Activated T-cell treated with anti-CD3 and anti-CD28 coated beads, Interleukin-2, amount 50 U/mL, for 72 hours (primary cell): ENCODE results near the gene RTL9. TPM values are rescaled to one million over a fixed set of nuclear protein-coding genes. Genes with fewer than 3 reads are reported as not detected.

ENCODE experiments used
- ATAC-seq, 2 donors: fragments of 150-1000 bp; cut with Tn5 transposase; replicated peaks in 1 of 2; 2 replicates each; pipeline ENCODE4 v1.10.0; 2021; ENCODE audit warnings: moderate library complexity in 2 of 2, mild to moderate bottlenecking in 1 of 2
- DNase-seq, 2 donors: peaks; one replicate each; pipeline ENCODE4 v3.0.0; 2021 to 2022; ENCODE audit warnings: mixed read lengths in 1 of 2
- H3K27ac Mint-ChIP-seq: one replicate; pipeline ENCODE4 v1.8.0; 2022; ENCODE audit warnings: mild to moderate bottlenecking, moderate library complexity, mixed read lengths
- H3K27me3 Mint-ChIP-seq: one replicate; pipeline ENCODE4 v1.8.0; 2022; ENCODE audit warnings: low read depth, mixed read lengths
- H3K36me3 Mint-ChIP-seq, 2 donors: one replicate each; pipeline ENCODE4 v1.8.0; 2022; ENCODE audit warnings: mixed read lengths in 2 of 2, mild to moderate bottlenecking in 1 of 2; ENCODE audit not compliant: insufficient read depth in 2 of 2
- H3K4me1 Mint-ChIP-seq: one replicate; pipeline ENCODE4 v1.8.0; 2022; ENCODE audit warnings: low read depth, mixed read lengths
- H3K4me3 Mint-ChIP-seq, 2 donors: one replicate each; pipeline ENCODE4 v1.8.0; 2022; ENCODE audit warnings: mild to moderate bottlenecking in 2 of 2, mixed read lengths in 2 of 2, moderate library complexity in 2 of 2
- H3K9me3 Mint-ChIP-seq, 2 donors: one replicate each; pipeline ENCODE4 v1.8.0; 2022; ENCODE audit warnings: mixed read lengths in 2 of 2
- total RNA-seq, 2 donors: library from RNA; stranded (reverse); gene quantifications; one replicate each; pipeline ENCODE4 v1.2.3, GENCODE V29; 2022

RTL9 gene
- total RNA-seq, result under 1 TPM; 0.07 to 0.14 TPM

GRCh38 chrX:110358548-110358947 is at the start of gene RTL9:
Gene RTL9 (plus strand): TSS chrX:110358848. CDS start chrX:110450618, 91,770 bp downstream.
- peaks cover 15% of the 10 kb centered on the region for H3K27me3 Mint-ChIP-seq
- no peaks in the 10 kb centered on the region for H3K9me3 Mint-ChIP-seq
- no peak for DNase-seq

GRCh38 chrX:110310000-110310790 is 48.5 kb upstream of the RTL9 start:
- no peaks in the 10 kb centered on the region for H3K27me3 Mint-ChIP-seq
- H3K4me1 Mint-ChIP-seq, result peaks cover 49% of the 10 kb centered on the region
- peak overlapping the region; percentile 45 for H3K27ac Mint-ChIP-seq
- peak in 1 of 2 donors; percentile 13 for ATAC-seq
- peak overlapping the region in 1 of 2 donors; percentile 62 for H3K4me3 Mint-ChIP-seq
- H3K36me3 Mint-ChIP-seq, result no peaks in the 10 kb centered on the region
- H3K9me3 Mint-ChIP-seq, result no peaks in the 10 kb centered on the region
- no peak for DNase-seq

More at GRCh38 chrX:110358548-110358947, at the start of gene RTL9:
- no peak for ATAC-seq
- Mint-ChIP-seq H3K36me3 (no peaks in the 10 kb centered on the region), H3K27ac (no peak within 1 kb of the TSS), H3K4me1 (no peaks in the 10 kb centered on the region), H3K4me3 (no peak within 1 kb of the TSS)

GRCh38 chrX:110310896-110311295 is 47.8 kb upstream of the RTL9 start:
- H3K27ac Mint-ChIP-seq, result peak overlapping the region; percentile 81
- peak; percentile 40 to 48 for DNase-seq
- H3K4me1 Mint-ChIP-seq, result peaks cover 48% of the 10 kb centered on the region
- H3K27me3 Mint-ChIP-seq, result no peaks in the 10 kb centered on the region
- no peaks in the 10 kb centered on the region for H3K36me3 Mint-ChIP-seq
- peak; percentile 98 for ATAC-seq
- peak overlapping the region; percentile 3 to 62 for H3K4me3 Mint-ChIP-seq
- no peaks in the 10 kb centered on the region for H3K9me3 Mint-ChIP-seq

- no peaks in the 10 kb centered on the region for H3K36me3 Mint-ChIP-seq
- no peaks in the 10 kb centered on the region for H3K9me3 Mint-ChIP-seq
- DNase-seq (no peak), ATAC-seq (peak; percentile 34 to 41)
- H3K27ac Mint-ChIP-seq, result peak overlapping the region; percentile 81
- H3K27me3 Mint-ChIP-seq, result peaks cover 3% of the 10 kb centered on the region
- peak overlapping the region; percentile 3 to 62 for H3K4me3 Mint-ChIP-seq
- peaks cover 48% of the 10 kb centered on the region for H3K4me1 Mint-ChIP-seq
Measured at GRCh38 chrX:110311437-110312230, 47.0 kb upstream of the RTL9 start.

- H3K36me3 Mint-ChIP-seq, result no peaks in the 10 kb centered on the region
- H3K27ac Mint-ChIP-seq, result no peak overlapping the region
- H3K4me3 Mint-ChIP-seq, result peak overlapping the region; percentile 92 to 93
- H3K4me1 Mint-ChIP-seq, result peaks cover 41% of the 10 kb centered on the region
- no peaks in the 10 kb centered on the region for H3K9me3 Mint-ChIP-seq
- ATAC-seq (no peak), DNase-seq (no peak)
- H3K27me3 Mint-ChIP-seq, result peaks cover 27% of the 10 kb centered on the region
Measured at GRCh38 chrX:110315551-110315950, 43.1 kb upstream of the RTL9 start.

GRCh38 chrX:110316351-110317060 is 42.1 kb upstream of the RTL9 start:
- Mint-ChIP-seq H3K4me3 (peak overlapping the region; percentile 92 to 93), H3K27ac (peak overlapping the region; percentile 82), H3K9me3 (no peaks in the 10 kb centered on the region), H3K4me1 (peaks cover 32% of the 10 kb centered on the region), H3K27me3 (peaks cover 27% of the 10 kb centered on the region), H3K36me3 (no peaks in the 10 kb centered on the region)
- no peak for ATAC-seq
- no peak for DNase-seq

GRCh38 chrX:110317061-110317819 is 41.4 kb upstream of the RTL9 start:
- ATAC-seq (peak; percentile 37 to 55), DNase-seq (peak; percentile 34 to 36)
- Mint-ChIP-seq H3K27ac (peak overlapping the region; percentile 82), H3K4me1 (peaks cover 24% of the 10 kb centered on the region), H3K4me3 (peak overlapping the region; percentile 92 to 93), H3K27me3 (peaks cover 32% of the 10 kb centered on the region), H3K9me3 (no peaks in the 10 kb centered on the region), H3K36me3 (no peaks in the 10 kb centered on the region)

- Mint-ChIP-seq H3K27ac (peak within 1 kb of the TSS; percentile 90), H3K36me3 (no peaks in the 10 kb centered on the region), H3K4me1 (peaks cover 19% of the 10 kb centered on the region), H3K27me3 (peaks cover 32% of the 10 kb centered on the region), H3K9me3 (no peaks in the 10 kb centered on the region), H3K4me3 (peak within 1 kb of the TSS; percentile 92 to 93)
- DNase-seq, result peak; percentile 81 to 82
- ATAC-seq, result peak; percentile 87 to 92
Measured at GRCh38 chrX:110317820-110318663, 40.6 kb upstream of the RTL9 start, which contains the start of gene AMMECR1. Gene AMMECR1 (minus strand): TSS chrX:110318085. CDS start chrX:110318071, 14 bp downstream.

GRCh38 chrX:110318664-110318968 is 40.0 kb upstream of the RTL9 start:
- Mint-ChIP-seq H3K27me3 (peaks cover 32% of the 10 kb centered on the region), H3K27ac (peak overlapping the region; percentile 90), H3K4me3 (peak overlapping the region; percentile 86 to 93), H3K9me3 (no peaks in the 10 kb centered on the region), H3K36me3 (no peaks in the 10 kb centered on the region), H3K4me1 (peaks cover 16% of the 10 kb centered on the region)
- ATAC-seq (peak in 1 of 2 donors; percentile 39), DNase-seq (no peak)

- ATAC-seq (no peak), DNase-seq (no peak)
- Mint-ChIP-seq H3K27me3 (peaks cover 32% of the 10 kb centered on the region), H3K36me3 (no peaks in the 10 kb centered on the region), H3K9me3 (no peaks in the 10 kb centered on the region), H3K4me3 (no peak overlapping the region), H3K27ac (no peak overlapping the region), H3K4me1 (no peaks in the 10 kb centered on the region)
Measured at GRCh38 chrX:110320381-110320987, 38.2 kb upstream of the RTL9 start.

GRCh38 chrX:110321081-110321480 is 37.6 kb upstream of the RTL9 start:
- Mint-ChIP-seq H3K27ac (no peak overlapping the region), H3K36me3 (no peaks in the 10 kb centered on the region), H3K27me3 (peaks cover 32% of the 10 kb centered on the region), H3K4me3 (no peak overlapping the region), H3K4me1 (no peaks in the 10 kb centered on the region), H3K9me3 (peaks cover 0 to 2% of the 10 kb centered on the region in 2 donors)
- DNase-seq (no peak), ATAC-seq (no peak)
